DND-41 (cell line): ENCODE results near the gene C3orf20.

Source experiments
- EZH2 ChIP-seq: IDR thresholded peaks from 3 replicates; pipeline ENCODE4 v1.6.1; 2012; ENCODE audit warnings: borderline replicate concordance, low read depth, mild to moderate bottlenecking, moderate library complexity, low read length, inconsistent platforms; ENCODE audit not compliant: severe bottlenecking
- TF ChIP-seq, protein P1 (sequence below): IDR thresholded peaks from 2 replicates; pipeline ENCODE4 v1.5.1; 2012; ENCODE audit warnings: borderline replicate concordance, low read length, moderate library complexity, mild to moderate bottlenecking; ENCODE audit not compliant: poor library complexity, severe bottlenecking; ENCODE audit errors: extremely low read depth

DNA sequence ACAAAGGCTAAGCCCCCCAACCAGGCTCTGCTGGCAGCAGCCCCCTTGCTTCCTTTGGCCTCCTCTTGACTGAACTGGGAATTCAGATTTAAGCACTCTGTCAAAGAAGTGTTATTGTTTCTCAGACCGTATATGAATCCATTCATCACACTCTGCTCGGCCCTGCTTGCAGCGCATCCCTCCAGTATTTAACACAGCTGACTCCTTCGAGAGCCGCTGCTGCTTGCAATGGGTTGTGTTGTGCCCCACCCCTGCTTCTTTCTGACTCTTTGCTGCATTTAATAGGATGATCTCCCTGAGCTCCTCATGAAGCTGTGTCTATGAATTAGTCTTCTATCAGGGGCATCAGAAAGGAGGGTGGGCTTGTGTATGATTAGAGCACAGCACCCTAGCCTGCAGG, 31.2 kb downstream of the C3orf20 start:
- TF ChIP-seq EZH2 = no peak
- TF ChIP-seq, protein P1, sequence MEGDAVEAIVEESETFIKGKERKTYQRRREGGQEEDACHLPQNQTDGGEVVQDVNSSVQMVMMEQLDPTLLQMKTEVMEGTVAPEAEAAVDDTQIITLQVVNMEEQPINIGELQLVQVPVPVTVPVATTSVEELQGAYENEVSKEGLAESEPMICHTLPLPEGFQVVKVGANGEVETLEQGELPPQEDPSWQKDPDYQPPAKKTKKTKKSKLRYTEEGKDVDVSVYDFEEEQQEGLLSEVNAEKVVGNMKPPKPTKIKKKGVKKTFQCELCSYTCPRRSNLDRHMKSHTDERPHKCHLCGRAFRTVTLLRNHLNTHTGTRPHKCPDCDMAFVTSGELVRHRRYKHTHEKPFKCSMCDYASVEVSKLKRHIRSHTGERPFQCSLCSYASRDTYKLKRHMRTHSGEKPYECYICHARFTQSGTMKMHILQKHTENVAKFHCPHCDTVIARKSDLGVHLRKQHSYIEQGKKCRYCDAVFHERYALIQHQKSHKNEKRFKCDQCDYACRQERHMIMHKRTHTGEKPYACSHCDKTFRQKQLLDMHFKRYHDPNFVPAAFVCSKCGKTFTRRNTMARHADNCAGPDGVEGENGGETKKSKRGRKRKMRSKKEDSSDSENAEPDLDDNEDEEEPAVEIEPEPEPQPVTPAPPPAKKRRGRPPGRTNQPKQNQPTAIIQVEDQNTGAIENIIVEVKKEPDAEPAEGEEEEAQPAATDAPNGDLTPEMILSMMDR = no peak
